Lung microvascular endothelial cell (primary cell): ENCODE results near the gene VGF. TPM values are rescaled to one million over a fixed set of nuclear protein-coding genes. Genes with fewer than 3 reads are reported as not detected.
"Not testable (repeated sequence)": the region's sequence is repeated elsewhere in the genome, so short reads cannot be mapped to it uniquely, and the experiment has no call there.

ENCODE experiments used
- DNase-seq, 2 donors: peaks; one replicate each; pipeline versions ENCODE4 v3.0.0 to v3.0.0-alpha.2; 2010; ENCODE audit warnings: low read depth in 2 of 2
- total RNA-seq: library from RNA; depleted of rRNA; stranded (reverse); fragments of >200 nt; gene quantifications from 2 replicates; pipeline ENCODE4 v1.2.1, GENCODE V29; 2014

Gene VGF
- not detected in 2 replicates for total RNA-seq

- peak; percentile 94 to 95 for DNase-seq
Measured at GRCh38 chr7:101165075-101165957, at the start of gene VGF. VGF (minus strand) TSS chr7:101165569; CDS start chr7:101164843, 726 bp downstream.

- no peak for DNase-seq
Measured at GRCh38 chr7:101212014-101212413, 46.6 kb upstream of the VGF start.

GRCh38 chr7:101211501-101211900 is 46.1 kb upstream of the VGF start:
- no peak for DNase-seq

GRCh38 chr7:101210143-101210542 is 44.8 kb upstream of the VGF start:
- no peak for DNase-seq

GRCh38 chr7:101208794-101209193 is 43.4 kb upstream of the VGF start:
- no peak for DNase-seq

- no peak for DNase-seq
Measured at GRCh38 chr7:101207459-101207858, 42.1 kb upstream of the VGF start.

GRCh38 chr7:101206665-101207042 is 41.3 kb upstream of the VGF start:
- no peak for DNase-seq

GRCh38 chr7:101205901-101206664 is 40.7 kb upstream of the VGF start:
- DNase-seq: no peak

GRCh38 chr7:101203740-101204738 is 38.7 kb upstream of the VGF start:
- DNase-seq: not testable (repeated sequence)

- no peak for DNase-seq
Measured at GRCh38 chr7:101202603-101202918, 37.2 kb upstream of the VGF start.

- DNase-seq: no peak
Measured at GRCh38 chr7:101201695-101202602, 36.6 kb upstream of the VGF start.

GRCh38 chr7:101200862-101201599 is 35.7 kb upstream of the VGF start, which contains the start of gene MOGAT3:
MOGAT3 (minus strand) TSS chr7:101201036; CDS start chr7:101200854, 182 bp downstream.
- DNase-seq: no peak

- DNase-seq: no peak
Measured at GRCh38 chr7:101200504-101200861, 35.1 kb upstream of the VGF start.

- not testable (repeated sequence) for DNase-seq
Measured at GRCh38 chr7:101199522-101199921, 34.2 kb upstream of the VGF start.

- DNase-seq: no peak
Measured at GRCh38 chr7:101198476-101198875, 33.1 kb upstream of the VGF start.

GRCh38 chr7:101197991-101198390 is 32.6 kb upstream of the VGF start:
- no peak for DNase-seq

- no peak for DNase-seq
Measured at GRCh38 chr7:101195884-101196283, 30.5 kb upstream of the VGF start.

- no peak for DNase-seq
Measured at GRCh38 chr7:101189109-101189508, 23.7 kb upstream of the VGF start.

GRCh38 chr7:101186844-101187428 is 21.6 kb upstream of the VGF start:
- no peak for DNase-seq
